ENCODE results near the gene FZD2. TPM values are rescaled to one million over a fixed set of nuclear protein-coding genes. Genes with fewer than 3 reads are reported as not detected.

The FZD2 gene
- total RNA-seq, 1 donor from 2014 or later = 108 TPM

- no peaks in the 10 kb centered on the region for H3K27me3 Mint-ChIP-seq (ENCODE audit: low read depth)
- no peak for DNase-seq (ENCODE audit: low spot score)
- H3K4me3 Mint-ChIP-seq (ENCODE audit: unreplicated experiment) = no peak overlapping the region
- peak overlapping the region; percentile 98 for H3K27ac Mint-ChIP-seq (ENCODE audit: unreplicated experiment)
- no peaks in the 10 kb centered on the region for H3K36me3 Mint-ChIP-seq (ENCODE audit: low read depth)
- no peak for TF ChIP-seq CTCF (IDR thresholded peaks at IDR 0.05)
- peaks cover 3% of the 10 kb centered on the region for H3K9me3 Mint-ChIP-seq (ENCODE audit: low read depth)
- H3K4me1 Mint-ChIP-seq (ENCODE audit: low read depth) = peaks cover 70% of the 10 kb centered on the region
These were observed 8.7 kb upstream of the FZD2 start for GRCh38 chr17:44548376-44549230.

GRCh38 chr17:44549686-44550085 lies 7.6 kb upstream of the FZD2 start:
- no peak for DNase-seq (ENCODE audit: low spot score)
- Mint-ChIP-seq H3K4me1 (ENCODE audit: low read depth) (peaks cover 63% of the 10 kb centered on the region), H3K9me3 (ENCODE audit: low read depth) (peaks cover 3% of the 10 kb centered on the region), H3K27me3 (ENCODE audit: low read depth) (no peaks in the 10 kb centered on the region), H3K27ac (ENCODE audit: unreplicated experiment) (no peak overlapping the region), H3K4me3 (ENCODE audit: unreplicated experiment) (no peak overlapping the region), H3K36me3 (ENCODE audit: low read depth) (no peaks in the 10 kb centered on the region)
- no peak for TF ChIP-seq CTCF (IDR thresholded peaks at IDR 0.05)

GRCh38 chr17:44552361-44552760 lies 4.9 kb upstream of the FZD2 start:
- no peaks in the 10 kb centered on the region for H3K9me3 Mint-ChIP-seq (ENCODE audit: low read depth)
- no peaks in the 10 kb centered on the region for H3K27me3 Mint-ChIP-seq (ENCODE audit: low read depth)
- no peak for DNase-seq (ENCODE audit: low spot score)
- H3K36me3 Mint-ChIP-seq (ENCODE audit: low read depth) = no peaks in the 10 kb centered on the region
- no peak overlapping the region for H3K4me3 Mint-ChIP-seq (ENCODE audit: unreplicated experiment)
- peaks cover 53% of the 10 kb centered on the region for H3K4me1 Mint-ChIP-seq (ENCODE audit: low read depth)
- peak overlapping the region; percentile 76 for H3K27ac Mint-ChIP-seq (ENCODE audit: unreplicated experiment)
- no peak for TF ChIP-seq CTCF (IDR thresholded peaks at IDR 0.05)

- H3K4me1 Mint-ChIP-seq (ENCODE audit: low read depth) = peaks cover 38% of the 10 kb centered on the region
- H3K4me3 Mint-ChIP-seq (ENCODE audit: unreplicated experiment) = peak overlapping the region; percentile 90
- TF ChIP-seq CTCF (IDR thresholded peaks at IDR 0.05) = no peak
- no peaks in the 10 kb centered on the region for H3K27me3 Mint-ChIP-seq (ENCODE audit: low read depth)
- H3K9me3 Mint-ChIP-seq (ENCODE audit: low read depth) = no peaks in the 10 kb centered on the region
- no peak for DNase-seq (ENCODE audit: low spot score)
- H3K27ac Mint-ChIP-seq (ENCODE audit: unreplicated experiment) = peak overlapping the region; percentile 99
- peaks cover 17% of the 10 kb centered on the region for H3K36me3 Mint-ChIP-seq (ENCODE audit: low read depth)
These were observed 2.2 kb upstream of the FZD2 start for GRCh38 chr17:44555099-44555498.

- no peaks in the 10 kb centered on the region for H3K27me3 Mint-ChIP-seq (ENCODE audit: low read depth)
- DNase-seq (ENCODE audit: low spot score) = no peak
- TF ChIP-seq CTCF (IDR thresholded peaks at IDR 0.05) = peak; percentile 10
- H3K4me1 Mint-ChIP-seq (ENCODE audit: low read depth) = peaks cover 49% of the 10 kb centered on the region
- no peaks in the 10 kb centered on the region for H3K9me3 Mint-ChIP-seq (ENCODE audit: low read depth)
- H3K27ac Mint-ChIP-seq (ENCODE audit: unreplicated experiment) = peak overlapping the region; percentile 99
- H3K36me3 Mint-ChIP-seq (ENCODE audit: low read depth) = peaks cover 21% of the 10 kb centered on the region
- H3K4me3 Mint-ChIP-seq (ENCODE audit: unreplicated experiment) = peak overlapping the region; percentile 90
These were observed 985 bp upstream of the FZD2 start for GRCh38 chr17:44556166-44556831.

Data from chondrocyte (in vitro differentiated cells).